B cell (primary cell): ENCODE data around the gene EBF3. TPM values are rescaled to one million over a fixed set of nuclear protein-coding genes. Genes with fewer than 3 reads are reported as not detected.

Source experiments
- ATAC-seq: fragments of 200-7000 bp; cut with Tn5 transposase; one replicate; pipeline ENCODE4 v1.10.0; 2021; ENCODE audit warnings: low read depth, mild to moderate bottlenecking, moderate number of reproducible peaks, moderate library complexity
- CTCF ChIA-PET: fragments of 350-600 bp; sonication (Branson Sonifier 250); formaldehyde crosslinking; loops from one replicate; lab custom pipeline; 2021; ENCODE audit warnings: antibody characterized with exemption, inconsistent platforms; lab: Charles Lee
- POLR2A ChIA-PET: fragments of 350-600 bp; sonication (Branson Sonifier 250); formaldehyde crosslinking; loops from one replicate; lab custom pipeline; 2021; ENCODE audit warnings: antibody characterized with exemption; lab: Charles Lee
- DNase-seq: peaks from one replicate; pipeline ENCODE4 v3.0.0; 2013
- H2AFZ ChIP-seq: 2 replicates; pipeline ENCODE4 v1.6.1; 2012; ENCODE audit warnings: mild to moderate bottlenecking, low read depth, low read length; ENCODE audit not compliant: insufficient read depth, poor library complexity, severe bottlenecking
- H3K27ac ChIP-seq, 2 donors: 1 replicate in 1 of 2; 2 replicates in 1 of 2; pipeline ENCODE4 v1.5.1; 2012 to 2013; ENCODE audit warnings: low read length in 2 of 2, mild to moderate bottlenecking in 2 of 2, moderate library complexity in 1 of 2
- H3K27me3 ChIP-seq, 4 experiments: fragments of 200-600 bp in 1 of 4; sonication (generic) in 1 of 4; replicated peaks in 1 of 4; 1 replicate in 2 of 4; 2 replicates in 2 of 4; pipeline versions ENCODE4 v1.6.1 to v1.7.0; 2013 to 2016; ENCODE audit warnings: low read length in 3 of 4, mild to moderate bottlenecking in 2 of 4, mixed read lengths in 1 of 4, moderate library complexity in 1 of 4; ENCODE audit not compliant: insufficient read depth in 4 of 4, control insufficient read depth in 3 of 4; ENCODE audit errors: control extremely low read depth in 1 of 4
- H3K36me3 ChIP-seq, 2 experiments: replicated peaks in 1 of 2; 1 replicate in 1 of 2; 2 replicates in 1 of 2; pipeline versions ENCODE4 v1.6.1 to v1.7.1; 2013; ENCODE audit warnings: low read length in 1 of 2; ENCODE audit not compliant: insufficient read depth in 2 of 2, control insufficient read depth in 1 of 2; ENCODE audit errors: control extremely low read depth in 1 of 2, extremely low read depth in 1 of 2
- H3K4me1 ChIP-seq, 2 donors: fragments of 200-600 bp in 1 of 2; sonication (generic) in 1 of 2; 1 replicate in 1 of 2; 2 replicates in 1 of 2; pipeline versions ENCODE4 v1.5.1 to v1.6.1; 2013 to 2017; ENCODE audit warnings: low read length in 2 of 2; ENCODE audit not compliant: control insufficient read depth in 2 of 2, insufficient read depth in 2 of 2
- H3K4me2 ChIP-seq: replicated peaks from 2 replicates; pipeline ENCODE3; 2012; ENCODE audit warnings: mild to moderate bottlenecking, low read depth, low read length; ENCODE audit not compliant: poor library complexity, severe bottlenecking
- H3K4me3 ChIP-seq, 5 experiments: fragments of 200-600 bp in 1 of 5; sonication (generic) in 1 of 5; 1 replicate in 3 of 5; 2 replicates in 2 of 5; pipeline versions ENCODE4 v1.5.1 to v1.7.0; 2011 to 2016; ENCODE audit warnings: low read length in 4 of 5, mild to moderate bottlenecking in 4 of 5, low read depth in 2 of 5, control low read depth in 1 of 5, moderate library complexity in 1 of 5; ENCODE audit not compliant: insufficient read depth in 1 of 5; ENCODE audit errors: control extremely low read depth in 1 of 5, extremely low read depth in 1 of 5
- H3K79me2 ChIP-seq: fragments of 200-600 bp; sonication (generic); one replicate; pipeline ENCODE4 v1.6.0; 2016; ENCODE audit warnings: low read length; ENCODE audit not compliant: control insufficient read depth, insufficient read depth
- H3K9ac ChIP-seq: fragments of 200-600 bp; sonication (generic); 2 replicates; pipeline ENCODE4 v1.6.1; 2017; ENCODE audit warnings: mild to moderate bottlenecking, low read length, moderate library complexity
- H3K9me3 ChIP-seq, 3 donors: one replicate each; pipeline versions ENCODE4 v1.6.1 to v1.7.1; 2013; ENCODE audit warnings: low read length in 2 of 3; ENCODE audit not compliant: control insufficient read depth in 2 of 3, insufficient read depth in 1 of 3; ENCODE audit errors: control extremely low read depth in 1 of 3
- H4K20me1 ChIP-seq: 2 replicates; pipeline ENCODE4 v1.6.0; 2012; ENCODE audit warnings: mild to moderate bottlenecking, low read length; ENCODE audit not compliant: insufficient read depth, control insufficient read depth, poor library complexity, severe bottlenecking
- H3K27ac Mint-ChIP-seq: one replicate; pipeline ENCODE4 v1.8.0; 2021; ENCODE audit warnings: mixed read lengths
- H3K27me3 Mint-ChIP-seq: one replicate; pipeline ENCODE4 v1.8.0; 2021; ENCODE audit warnings: mixed read lengths
- H3K4me1 Mint-ChIP-seq: one replicate; pipeline ENCODE4 v1.8.0; 2021; ENCODE audit warnings: mixed read lengths
- H3K4me3 Mint-ChIP-seq: one replicate; pipeline ENCODE4 v1.8.0; 2021; ENCODE audit warnings: mixed read lengths
- H3K9me3 Mint-ChIP-seq: one replicate; pipeline ENCODE4 v1.8.0; 2022; ENCODE audit warnings: mixed read lengths; ENCODE audit not compliant: insufficient read depth
- EZH2 ChIP-seq: IDR thresholded peaks from 2 replicates; pipeline ENCODE4 v1.6.1; 2012; ENCODE audit warnings: borderline replicate concordance, low read depth, mild to moderate bottlenecking, moderate library complexity, low read length; ENCODE audit not compliant: insufficient read depth, poor library complexity, severe bottlenecking
- WGBS: methylation state at CpG from one replicate; pipeline ENCODE4 v1.1.5; 2013; ENCODE audit warnings: missing lambda C conversion rate; ENCODE audit not compliant: insufficient coverage; 5-methylcytosine and 5-hydroxymethylcytosine counted together
- intact Hi-C: fragments of 100-400 bp; cut with micrococcal nuclease; formaldehyde crosslinking; loops from one replicate; pipeline ENCODE4 v1.10.0; 2022
- polyA plus RNA-seq: library from polyadenylated mRNA; depleted of rRNA; stranded (reverse); fragments of >200 nt; gene quantifications from 2 replicates; pipeline ENCODE4 v1.2.3, GENCODE V29; 2012
- total RNA-seq, 2 donors: library from RNA; stranded (reverse); fragments of 120-200 nt in 1 of 2; gene quantifications; 1 replicate in 1 of 2; 2 replicates in 1 of 2; pipeline versions ENCODE4 v1.2.3 to v1.2.4, GENCODE V29; 2013 to 2022
- TF ChIP-seq, protein P1 (sequence below): fragments of 200-600 bp; IDR thresholded peaks from one replicate; pipeline ENCODE4 v1.8.0; 2022; ENCODE audit warnings: antibody characterized with exemption, mild to moderate bottlenecking

EBF3 gene
- total and polyA plus RNA-seq, 2 donors (not counting 1 experiment from before 2014, with no cell fraction given), result not detected

DNA sequence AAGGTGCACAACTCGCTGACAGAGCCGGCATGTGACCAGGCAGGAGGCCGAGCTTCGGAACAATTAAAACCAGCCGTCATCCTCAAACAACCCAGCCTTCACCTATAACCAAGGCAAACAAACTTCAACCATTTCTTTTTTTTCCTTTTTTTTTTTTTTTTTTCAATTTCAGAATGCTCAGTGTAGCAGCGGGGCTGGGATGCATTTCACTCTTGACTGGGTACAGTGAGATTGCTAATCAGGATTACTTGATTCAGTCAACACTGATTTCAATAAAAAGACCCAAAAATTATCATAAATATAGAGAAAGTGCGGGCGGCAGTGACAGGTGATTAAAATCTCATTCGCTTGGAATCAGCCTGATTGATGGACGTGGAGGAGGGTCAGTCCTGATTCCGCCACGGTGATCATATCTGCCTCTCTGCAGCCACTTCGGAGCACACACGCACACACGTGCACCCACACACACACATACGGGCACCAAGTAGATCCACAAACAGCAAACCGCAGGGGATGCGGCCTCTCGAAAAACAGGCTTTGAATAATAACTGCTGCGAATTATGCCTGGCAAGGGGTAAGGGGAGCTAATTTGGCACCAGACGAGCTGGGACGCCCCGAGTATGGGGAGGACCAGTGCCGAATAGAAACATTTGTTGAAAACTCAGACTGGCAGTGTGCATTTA is 31.2 kb downstream of the EBF3 start:
- CTCF ChIA-PET, result interaction anchor here (1.3 kb wide), 1 partner anchor 8 kb away, joined by 3 read pairs; no protein-coding TSS in a partner anchor
- Mint-ChIP-seq H3K27ac (no peak overlapping the region), H3K9me3 (no peaks in the 10 kb centered on the region), H3K4me3 (no peak overlapping the region), H3K4me1 (no peaks in the 10 kb centered on the region), H3K27me3 (peaks cover 6% of the 10 kb centered on the region)
- ATAC-seq, result no peak
- Histone ChIP-seq H3K9ac (no peak overlapping the region), H3K4me3 (no peak overlapping the region), H3K4me2 (no peak overlapping the region), H4K20me1 (no peaks in the 10 kb centered on the region), H3K27ac (no peak overlapping the region), H3K27me3 (no peaks in the 10 kb centered on the region), H3K4me1 (no peaks in the 10 kb centered on the region), H3K36me3 (no peaks in the 10 kb centered on the region), H3K79me2 (no peaks in the 10 kb centered on the region), H3K9me3 (no peaks in the 10 kb centered on the region), H2AFZ (no peak overlapping the region)
- DNase-seq, result no peak
- no peak for TF ChIP-seq EZH2
- TF ChIP-seq, protein P1, sequence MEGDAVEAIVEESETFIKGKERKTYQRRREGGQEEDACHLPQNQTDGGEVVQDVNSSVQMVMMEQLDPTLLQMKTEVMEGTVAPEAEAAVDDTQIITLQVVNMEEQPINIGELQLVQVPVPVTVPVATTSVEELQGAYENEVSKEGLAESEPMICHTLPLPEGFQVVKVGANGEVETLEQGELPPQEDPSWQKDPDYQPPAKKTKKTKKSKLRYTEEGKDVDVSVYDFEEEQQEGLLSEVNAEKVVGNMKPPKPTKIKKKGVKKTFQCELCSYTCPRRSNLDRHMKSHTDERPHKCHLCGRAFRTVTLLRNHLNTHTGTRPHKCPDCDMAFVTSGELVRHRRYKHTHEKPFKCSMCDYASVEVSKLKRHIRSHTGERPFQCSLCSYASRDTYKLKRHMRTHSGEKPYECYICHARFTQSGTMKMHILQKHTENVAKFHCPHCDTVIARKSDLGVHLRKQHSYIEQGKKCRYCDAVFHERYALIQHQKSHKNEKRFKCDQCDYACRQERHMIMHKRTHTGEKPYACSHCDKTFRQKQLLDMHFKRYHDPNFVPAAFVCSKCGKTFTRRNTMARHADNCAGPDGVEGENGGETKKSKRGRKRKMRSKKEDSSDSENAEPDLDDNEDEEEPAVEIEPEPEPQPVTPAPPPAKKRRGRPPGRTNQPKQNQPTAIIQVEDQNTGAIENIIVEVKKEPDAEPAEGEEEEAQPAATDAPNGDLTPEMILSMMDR, result no peak
- intact Hi-C loops, result no loop called here
- 92% methylated on average over 23 of the region's 24 CpGs for WGBS
- POLR2A ChIA-PET, result no interaction called here

DNA sequence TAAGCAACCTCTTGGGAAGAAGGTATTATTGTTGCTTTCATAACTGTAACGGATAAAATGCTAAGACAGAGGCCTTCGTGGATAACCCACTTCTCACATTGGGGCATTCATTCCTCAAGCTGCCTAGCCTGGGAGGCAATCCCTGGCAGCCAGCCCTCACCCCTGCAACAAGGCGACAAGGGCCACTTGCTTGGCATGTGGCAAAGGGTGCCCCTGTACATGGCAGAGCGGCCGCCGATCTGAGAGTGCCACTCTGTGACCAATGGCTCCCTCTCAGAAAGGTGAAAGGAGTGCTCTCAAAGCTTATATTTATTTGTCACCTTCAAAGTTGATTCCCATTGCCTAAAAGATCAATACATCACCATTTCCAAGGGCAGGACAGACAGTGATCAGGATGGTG is 31.9 kb downstream of the EBF3 start:
- H3K4me3 Mint-ChIP-seq, result no peak overlapping the region
- 100% methylated on average over 1 of the region's 6 CpGs for WGBS
- no peak overlapping the region for H3K4me3 ChIP-seq
- no peaks in the 10 kb centered on the region for H3K4me1 ChIP-seq
- H2AFZ ChIP-seq, result no peak overlapping the region
- H3K9ac ChIP-seq, result no peak overlapping the region
- no peaks in the 10 kb centered on the region for H4K20me1 ChIP-seq
- no peak overlapping the region for H3K27ac Mint-ChIP-seq
- H3K9me3 Mint-ChIP-seq, result no peaks in the 10 kb centered on the region
- no peaks in the 10 kb centered on the region for H3K4me1 Mint-ChIP-seq
- ChIA-PET CTCF (no interaction called here), POLR2A (no interaction called here)
- intact Hi-C loops, result no loop called here
- no peak overlapping the region for H3K4me2 ChIP-seq
- no peak for TF ChIP-seq EZH2
- TF ChIP-seq, protein P1, result no peak
- no peaks in the 10 kb centered on the region for H3K9me3 ChIP-seq
- DNase-seq, result no peak
- no peaks in the 10 kb centered on the region for H3K27me3 ChIP-seq
- ATAC-seq, result no peak
- no peak overlapping the region for H3K27ac ChIP-seq
- H3K36me3 ChIP-seq, result no peaks in the 10 kb centered on the region
- peaks cover 6% of the 10 kb centered on the region for H3K27me3 Mint-ChIP-seq
- H3K79me2 ChIP-seq, result no peaks in the 10 kb centered on the region
